ENCODE data around the gene ZNF689. TPM values are rescaled to one million over a fixed set of nuclear protein-coding genes. Genes with fewer than 3 reads are reported as not detected.

The ZNF689 gene
- total and polyA plus RNA-seq, 2 of the 13 experiments (the other 11 are each of a cell fraction or from before 2014, with no cell fraction given) = 9.7 to 19.5 TPM

- peak; percentile 79 for TF ChIP-seq ZBTB2 (CRISPR knock-in tag; IDR thresholded peaks at IDR 0.05; ENCODE audit: low read depth)
- peak; percentile 95 for TF ChIP-seq ZMAT3 (CRISPR knock-in tag; conservative IDR thresholded peaks at IDR 0.05)
- TF ChIP-seq ZNF430 (CRISPR knock-in tag; IDR thresholded peaks at IDR 0.05) = peak; percentile 98
- peak; percentile 79 for TF ChIP-seq TBX2 (CRISPR knock-in tag; IDR thresholded peaks at IDR 0.05; ENCODE audit: borderline replicate concordance)
- 0 out of 2 replicates have a peak, but pooled peaks have one; percentile 88 for TF ChIP-seq ZBTB8A (CRISPR knock-in tag; IDR thresholded peaks at IDR 0.05; ENCODE audit: borderline replicate concordance, low read depth)
- peak; percentile 55; the same call in 1 of the 2 replicates for TF ChIP-seq MIXL1 (CRISPR knock-in tag; IDR thresholded peaks at IDR 0.05)
- peak; percentile 73 for TF ChIP-seq HMG20A (CRISPR knock-in tag; IDR thresholded peaks at IDR 0.05; ENCODE audit: borderline replicate concordance)
- TF ChIP-seq ZSCAN21 (CRISPR knock-in tag; IDR thresholded peaks at IDR 0.05; ENCODE audit: borderline replicate concordance) = peak; percentile 85
- TF ChIP-seq ZNF503 (CRISPR knock-in tag; IDR thresholded peaks at IDR 0.05) = peak; percentile 72; the same call in 1 of the 2 replicates
- peak; percentile 97; the same call in 1 of the 2 replicates for TF ChIP-seq ZNF124 (CRISPR knock-in tag; IDR thresholded peaks at IDR 0.05)
- no peak for TF ChIP-seq PRPF4 (IDR thresholded peaks at IDR 0.05; ENCODE audit: low read depth, low read length, poor library complexity, severe bottlenecking)
- TF ChIP-seq TCF7L2 (IDR thresholded peaks at IDR 0.05; ENCODE audit: low read depth, low read length) = no peak
- peak; percentile 83 for TF ChIP-seq MXD4 (CRISPR knock-in tag; IDR thresholded peaks at IDR 0.05)
- peak; percentile 8 for TF ChIP-seq ZNF652 (CRISPR knock-in tag; IDR thresholded peaks at IDR 0.05; ENCODE audit: borderline replicate concordance, low read depth)
- peak; percentile 93; the same call in 2 of the 3 replicates for TF ChIP-seq MXI1 (IDR thresholded peaks at IDR 0.05; ENCODE audit: borderline replicate concordance, low read depth, low read length)
- no peak; the same call in 1 of the 2 replicates for TF ChIP-seq FUBP1 (CRISPR knock-in tag; IDR thresholded peaks at IDR 0.05; ENCODE audit: borderline replicate concordance)
- TF ChIP-seq ZNF878 (CRISPR knock-in tag; IDR thresholded peaks at IDR 0.05) = peak; percentile 90
- peak; percentile 78; the same call in 1 of the 2 replicates for TF ChIP-seq NFIC (IDR thresholded peaks at IDR 0.05; ENCODE audit: low read length)
Observed at GRCh38 chr16:30609926-30610839, at the start of gene ZNF689 (continued).

Measured in HepG2 (cell line).